Muscle of arm (tissue), 12 donors: Measurements from ENCODE around the gene LINGO3. TPM values are rescaled to one million over a fixed set of nuclear protein-coding genes. Genes with fewer than 3 reads are reported as not detected.
A peak's percentile ranks its signal among the peaks of the same experiment; 100 is the strongest.

Experiments used
- DNase-seq: peaks from one replicate; pipeline ENCODE4 v3.0.0-alpha.2; 2013
- polyA plus RNA-seq, 12 donors: library from polyadenylated mRNA; unstranded; fragments of 120-200 nt; gene quantifications; one replicate each; pipeline ENCODE4 v1.2.1, GENCODE V29; 2013; ENCODE audit not compliant: insufficient read length in 12 of 12

LINGO3 gene
- polyA plus RNA-seq, 12 donors: 0.08 to 0.32 (median 0.11) TPM; not detected in 7

- peak; percentile 94 for DNase-seq
Observed at GRCh38 chr19:2328401-2329148, 20.6 kb upstream of the LINGO3 start, which contains the start of the genes LSM7 and SPPL2B. LSM7 (minus strand) TSS chr19:2328586; CDS start chr19:2328566, 20 bp downstream. SPPL2B (plus strand) TSS chr19:2328684; CDS start chr19:2328710, 26 bp downstream.

- DNase-seq: no peak
Observed at GRCh38 chr19:2327773-2328400, 19.9 kb upstream of the LINGO3 start.

GRCh38 chr19:2326699-2327360, 18.9 kb upstream of the LINGO3 start:
- DNase-seq: no peak

- DNase-seq: no peak
Observed at GRCh38 chr19:2325281-2326046, 17.5 kb upstream of the LINGO3 start.

GRCh38 chr19:2324220-2324948, 16.4 kb upstream of the LINGO3 start:
- DNase-seq: no peak

GRCh38 chr19:2323707-2324106, 15.8 kb upstream of the LINGO3 start:
- no peak for DNase-seq

- no peak for DNase-seq
Observed at GRCh38 chr19:2321565-2322283, 13.8 kb upstream of the LINGO3 start.

- DNase-seq: no peak
Observed at GRCh38 chr19:2320939-2321338, 13.0 kb upstream of the LINGO3 start.

- no peak for DNase-seq
Observed at GRCh38 chr19:2320049-2320448, 12.1 kb upstream of the LINGO3 start.

- DNase-seq: no peak
Observed at GRCh38 chr19:2319551-2319950, 11.6 kb upstream of the LINGO3 start.

GRCh38 chr19:2318923-2319322, 11.0 kb upstream of the LINGO3 start:
- DNase-seq: no peak

GRCh38 chr19:2317756-2318155, 9.8 kb upstream of the LINGO3 start:
- no peak for DNase-seq

GRCh38 chr19:2317300-2317699, 9.3 kb upstream of the LINGO3 start:
- DNase-seq: no peak

- no peak for DNase-seq
Observed at GRCh38 chr19:2315818-2316353, 7.9 kb upstream of the LINGO3 start.

GRCh38 chr19:2315121-2315817, 7.3 kb upstream of the LINGO3 start:
- DNase-seq: no peak

GRCh38 chr19:2312820-2313501, 5.0 kb upstream of the LINGO3 start:
- DNase-seq: no peak

GRCh38 chr19:2311093-2311492, 3.1 kb upstream of the LINGO3 start:
- DNase-seq: no peak

- DNase-seq: no peak
Observed at GRCh38 chr19:2309734-2310362, 1.9 kb upstream of the LINGO3 start.
